Mammary epithelial cell (primary cell): ENCODE measurements around the gene JMJD7.

ENCODE experiments used
- EZH2 ChIP-seq: IDR thresholded peaks from 2 replicates; pipeline ENCODE4 v1.6.1; 2012; ENCODE audit warnings: low read length, inconsistent platforms, borderline replicate concordance
- TF ChIP-seq, protein P1 (sequence below), 2 donors: IDR thresholded peaks in 1 of 2; conservative IDR thresholded peaks in 1 of 2; 2 replicates each; pipeline ENCODE4 v1.5.1; 2011 to 2012; ENCODE audit warnings: inconsistent platforms in 2 of 2, low read length in 2 of 2, mild to moderate bottlenecking in 2 of 2, control low read depth in 1 of 2, low read depth in 1 of 2; ENCODE audit not compliant: insufficient read depth in 1 of 2; ENCODE audit errors: extremely low read depth in 1 of 2

DNA sequence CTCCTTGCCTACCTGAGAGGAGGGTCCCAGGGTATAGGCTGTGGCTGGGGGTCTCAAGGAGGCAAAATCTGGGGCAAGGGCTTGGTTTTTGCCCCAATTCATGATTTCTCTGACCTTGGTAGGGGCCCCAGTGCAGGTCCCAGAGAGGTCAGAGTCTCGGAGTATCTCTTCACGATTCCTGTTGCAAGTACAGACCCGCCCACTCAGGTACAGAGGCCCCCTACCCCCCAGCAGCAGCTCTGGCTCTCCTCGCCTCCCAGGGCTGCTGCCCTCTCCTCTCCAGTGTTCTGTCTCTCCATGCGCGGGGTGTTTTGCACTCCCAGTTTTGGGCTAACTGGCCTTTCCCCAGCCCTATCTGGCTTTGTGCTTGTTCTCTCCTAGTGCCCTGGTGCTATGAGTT, 5.4 kb upstream of the JMJD7 start:
- no peak for TF ChIP-seq EZH2
- TF ChIP-seq, protein P1, sequence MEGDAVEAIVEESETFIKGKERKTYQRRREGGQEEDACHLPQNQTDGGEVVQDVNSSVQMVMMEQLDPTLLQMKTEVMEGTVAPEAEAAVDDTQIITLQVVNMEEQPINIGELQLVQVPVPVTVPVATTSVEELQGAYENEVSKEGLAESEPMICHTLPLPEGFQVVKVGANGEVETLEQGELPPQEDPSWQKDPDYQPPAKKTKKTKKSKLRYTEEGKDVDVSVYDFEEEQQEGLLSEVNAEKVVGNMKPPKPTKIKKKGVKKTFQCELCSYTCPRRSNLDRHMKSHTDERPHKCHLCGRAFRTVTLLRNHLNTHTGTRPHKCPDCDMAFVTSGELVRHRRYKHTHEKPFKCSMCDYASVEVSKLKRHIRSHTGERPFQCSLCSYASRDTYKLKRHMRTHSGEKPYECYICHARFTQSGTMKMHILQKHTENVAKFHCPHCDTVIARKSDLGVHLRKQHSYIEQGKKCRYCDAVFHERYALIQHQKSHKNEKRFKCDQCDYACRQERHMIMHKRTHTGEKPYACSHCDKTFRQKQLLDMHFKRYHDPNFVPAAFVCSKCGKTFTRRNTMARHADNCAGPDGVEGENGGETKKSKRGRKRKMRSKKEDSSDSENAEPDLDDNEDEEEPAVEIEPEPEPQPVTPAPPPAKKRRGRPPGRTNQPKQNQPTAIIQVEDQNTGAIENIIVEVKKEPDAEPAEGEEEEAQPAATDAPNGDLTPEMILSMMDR (conservative IDR thresholded peaks at IDR 0.05 in 1 of 2, IDR thresholded peaks at IDR 0.05 in 1 of 2; ENCODE audit: extremely low read depth in 1 of 2, insufficient read depth in 1 of 2, low read depth in 1 of 2, low read length in 2 of 2), result no peak
